ENCODE results near the gene TMED1.

DNA sequence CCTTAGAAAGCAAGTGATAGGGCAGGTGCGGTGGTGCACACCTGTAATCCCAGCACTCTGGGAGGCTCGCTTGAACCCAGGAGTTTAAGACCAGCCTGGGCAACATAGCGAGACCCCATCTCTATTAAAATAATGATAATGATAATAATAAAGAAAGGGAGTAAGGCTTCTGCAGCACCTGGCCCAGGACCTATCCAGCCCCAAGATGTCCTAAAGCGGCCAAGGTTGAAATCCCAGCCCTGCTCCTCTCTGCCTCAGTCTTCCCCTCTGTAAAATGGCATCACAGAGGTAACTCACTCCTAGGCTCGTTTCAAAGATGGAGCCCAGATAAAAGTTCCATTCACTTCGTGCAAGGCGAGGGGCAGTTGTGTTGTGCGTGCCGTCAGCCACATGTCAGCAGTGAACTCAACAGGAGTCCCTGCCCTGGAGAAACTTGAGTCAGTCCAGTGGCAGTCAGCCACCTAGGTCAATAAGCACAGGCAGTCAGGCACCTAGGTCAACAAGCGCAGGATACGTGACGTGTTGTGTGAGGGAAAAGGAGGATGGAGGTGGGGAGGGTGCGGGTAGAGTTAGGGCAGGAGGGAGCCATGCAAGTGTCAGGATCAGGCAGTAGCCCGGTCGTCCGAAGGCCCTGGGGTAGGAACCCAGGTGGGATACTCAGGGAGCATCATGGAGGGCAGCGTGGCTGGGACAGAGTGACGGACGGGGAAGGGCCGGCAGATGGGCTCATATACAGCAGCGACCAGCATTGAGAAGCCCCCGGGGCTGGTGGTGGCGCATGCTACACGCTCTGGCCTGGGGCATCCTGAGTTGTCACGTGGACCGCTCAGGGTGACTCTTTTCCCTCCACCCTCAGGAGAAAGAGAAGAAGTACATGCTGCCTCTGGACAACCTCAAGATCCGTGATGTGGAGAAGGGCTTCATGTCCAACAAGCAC lies 16.6 kb downstream of the TMED1 start:
- TF ChIP-seq ELF4 (IDR thresholded peaks at IDR 0.05) (no peak), FOXK2 (IDR thresholded peaks at IDR 0.05) (no peak), SP1 (IDR thresholded peaks at IDR 0.05) (no peak), FOXA1 (IDR thresholded peaks at IDR 0.05) (no peak), L3MBTL2 (conservative IDR thresholded peaks at IDR 0.05) (no peak), TARDBP (IDR thresholded peaks at IDR 0.05) (no peak), FOXM1 (IDR thresholded peaks at IDR 0.05; ENCODE audit: borderline replicate concordance) (no peak), ARNT (IDR thresholded peaks at IDR 0.05) (no peak), SUZ12 (IDR thresholded peaks at IDR 0.05) (no peak)
- TF ChIP-seq, protein P1, sequence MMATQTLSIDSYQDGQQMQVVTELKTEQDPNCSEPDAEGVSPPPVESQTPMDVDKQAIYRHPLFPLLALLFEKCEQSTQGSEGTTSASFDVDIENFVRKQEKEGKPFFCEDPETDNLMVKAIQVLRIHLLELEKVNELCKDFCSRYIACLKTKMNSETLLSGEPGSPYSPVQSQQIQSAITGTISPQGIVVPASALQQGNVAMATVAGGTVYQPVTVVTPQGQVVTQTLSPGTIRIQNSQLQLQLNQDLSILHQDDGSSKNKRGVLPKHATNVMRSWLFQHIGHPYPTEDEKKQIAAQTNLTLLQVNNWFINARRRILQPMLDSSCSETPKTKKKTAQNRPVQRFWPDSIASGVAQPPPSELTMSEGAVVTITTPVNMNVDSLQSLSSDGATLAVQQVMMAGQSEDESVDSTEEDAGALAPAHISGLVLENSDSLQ (IDR thresholded peaks at IDR 0.05), result no peak

Measured in HEK293T (cell line).